AG04450 (cell line): ENCODE measurements around the gene LRFN4. TPM values are rescaled to one million over a fixed set of nuclear protein-coding genes. Genes with fewer than 3 reads are reported as not detected.

ENCODE experiments used
- CTCF ChIA-PET: fragments of 300-600, 350-600 bp; formaldehyde crosslinking; extraction: SDS; loops from one replicate; lab custom pipeline; 2022; ENCODE audit warnings: antibody characterized with exemption, inconsistent platforms; lab: Charles Lee
- POLR2A ChIA-PET: fragments of 350-600 bp; formaldehyde crosslinking; extraction: SDS; loops from one replicate; lab custom pipeline; 2021; ENCODE audit warnings: antibody characterized with exemption, inconsistent platforms; lab: Yijun Ruan, JAX
- DNase-seq: peaks from one replicate; pipeline ENCODE4 v3.0.0-alpha.2; 2011; ENCODE audit warnings: low read depth, low spot score
- H3K27ac ChIP-seq: one replicate; pipeline ENCODE4 v1.5.1; 2012; ENCODE audit warnings: low read depth, low read length, control low read depth
- H3K27me3 ChIP-seq: one replicate; pipeline ENCODE4 v1.6.0; 2012; ENCODE audit warnings: low read length; ENCODE audit not compliant: control insufficient read depth, insufficient read depth
- H3K4me3 ChIP-seq: 2 replicates; pipeline ENCODE4 v1.5.1; 2011; ENCODE audit warnings: mild to moderate bottlenecking, low read depth, low read length, control low read depth
- H3K9me3 ChIP-seq: 2 replicates; pipeline ENCODE4 v1.5.1; 2012; ENCODE audit warnings: low read length; ENCODE audit not compliant: control insufficient read depth, insufficient read depth
- polyA plus RNA-seq: library from polyadenylated mRNA; depleted of rRNA; stranded (reverse); fragments of >200 nt; gene quantifications from 2 replicates; pipeline ENCODE4 v1.2.3, GENCODE V29; 2011; rRNA removed
- TF ChIP-seq, protein P1 (sequence below): IDR thresholded peaks from 2 replicates; pipeline ENCODE4 v1.5.1; 2011; ENCODE audit warnings: low read depth, low read length, control low read depth, inconsistent platforms

Gene LRFN4
- polyA plus RNA-seq, 1 experiment = 5.5 TPM

DNA sequence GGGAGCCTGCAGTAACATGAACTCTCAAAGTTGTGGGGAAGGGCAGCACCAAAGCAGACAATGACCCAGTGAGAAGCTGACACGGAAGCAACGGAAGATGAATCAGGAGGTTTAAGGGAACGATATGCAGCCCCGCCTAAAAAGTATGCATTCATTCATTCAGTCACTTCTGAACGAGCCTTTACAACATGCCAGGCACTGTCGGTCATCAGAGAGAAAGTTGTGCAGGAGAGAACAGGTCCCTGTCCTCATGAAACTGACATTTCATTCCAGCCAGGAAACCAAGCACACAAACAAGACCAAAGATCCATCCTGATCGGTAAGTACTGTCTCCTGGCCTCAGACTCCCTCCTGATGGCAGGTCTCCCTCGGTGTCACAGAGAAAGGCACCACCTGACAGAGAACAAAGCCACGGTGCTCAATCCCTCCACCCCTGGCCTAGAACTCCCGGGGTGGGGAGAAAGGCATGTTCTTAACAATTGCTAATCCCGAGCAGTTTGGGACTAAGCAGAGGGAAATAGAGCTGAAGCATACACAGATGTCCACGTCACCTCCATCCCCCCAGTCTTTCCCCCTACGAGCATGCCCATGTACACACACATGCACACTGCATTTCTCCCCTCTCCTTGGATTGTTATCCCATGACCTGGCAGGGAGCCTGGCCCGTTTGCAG lies 49.3 kb downstream of the LRFN4 start:
- CTCF ChIA-PET = no interaction called here

DNA sequence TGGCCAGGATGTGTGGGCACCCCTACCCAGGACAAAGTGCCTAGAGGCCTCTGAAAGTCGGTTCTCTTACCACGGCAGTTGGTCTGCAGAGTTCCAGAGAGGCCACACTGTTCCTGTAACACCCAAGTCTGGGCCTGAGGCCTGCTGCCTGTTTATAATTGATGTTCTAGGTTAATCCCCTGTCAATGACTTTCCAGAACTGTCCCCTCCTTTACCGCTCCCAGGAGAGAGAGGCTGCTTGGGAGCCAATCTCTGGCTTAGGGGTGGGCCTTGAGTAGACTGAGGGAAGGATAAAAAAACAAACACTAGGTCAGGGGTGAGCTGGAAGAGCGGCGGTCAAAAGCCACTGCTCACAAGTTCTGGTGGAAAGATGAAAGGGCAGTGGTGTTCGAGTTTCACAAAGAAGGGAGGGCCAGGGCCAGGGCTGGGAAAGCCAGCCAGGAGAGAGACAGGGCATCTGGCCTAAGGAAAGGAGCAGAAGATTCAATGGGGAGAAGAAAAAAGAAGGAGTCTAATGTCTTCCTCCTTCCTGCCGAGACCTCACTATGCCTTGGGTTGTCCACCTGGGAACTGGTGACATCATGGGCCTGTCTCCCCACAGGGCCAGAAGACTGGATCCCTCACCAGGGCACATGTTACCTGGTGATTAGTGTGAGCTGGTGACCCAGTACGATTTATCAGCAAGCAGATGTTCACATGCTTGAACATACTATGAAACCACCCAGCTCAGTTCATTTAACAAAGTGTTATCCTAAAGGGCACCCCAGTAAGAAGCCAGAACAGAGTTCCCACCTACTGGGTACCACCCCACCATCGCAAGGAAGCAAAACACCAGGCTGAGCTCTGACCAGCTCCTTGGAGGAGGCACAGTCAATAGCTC lies 51.1 kb downstream of the LRFN4 start:
- DNase-seq = no peak
- Histone ChIP-seq H3K27ac (no peak overlapping the region), H3K4me3 (no peak overlapping the region), H3K9me3 (no peaks in the 10 kb centered on the region), H3K27me3 (no peaks in the 10 kb centered on the region)
- POLR2A ChIA-PET = no interaction called here
- TF ChIP-seq, protein P1, sequence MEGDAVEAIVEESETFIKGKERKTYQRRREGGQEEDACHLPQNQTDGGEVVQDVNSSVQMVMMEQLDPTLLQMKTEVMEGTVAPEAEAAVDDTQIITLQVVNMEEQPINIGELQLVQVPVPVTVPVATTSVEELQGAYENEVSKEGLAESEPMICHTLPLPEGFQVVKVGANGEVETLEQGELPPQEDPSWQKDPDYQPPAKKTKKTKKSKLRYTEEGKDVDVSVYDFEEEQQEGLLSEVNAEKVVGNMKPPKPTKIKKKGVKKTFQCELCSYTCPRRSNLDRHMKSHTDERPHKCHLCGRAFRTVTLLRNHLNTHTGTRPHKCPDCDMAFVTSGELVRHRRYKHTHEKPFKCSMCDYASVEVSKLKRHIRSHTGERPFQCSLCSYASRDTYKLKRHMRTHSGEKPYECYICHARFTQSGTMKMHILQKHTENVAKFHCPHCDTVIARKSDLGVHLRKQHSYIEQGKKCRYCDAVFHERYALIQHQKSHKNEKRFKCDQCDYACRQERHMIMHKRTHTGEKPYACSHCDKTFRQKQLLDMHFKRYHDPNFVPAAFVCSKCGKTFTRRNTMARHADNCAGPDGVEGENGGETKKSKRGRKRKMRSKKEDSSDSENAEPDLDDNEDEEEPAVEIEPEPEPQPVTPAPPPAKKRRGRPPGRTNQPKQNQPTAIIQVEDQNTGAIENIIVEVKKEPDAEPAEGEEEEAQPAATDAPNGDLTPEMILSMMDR = no peak
- CTCF ChIA-PET = no interaction called here

More for the DNA sequence above, 49.3 kb downstream of the LRFN4 start:
- no peak overlapping the region for H3K4me3 ChIP-seq
- POLR2A ChIA-PET = no interaction called here
- H3K27me3 ChIP-seq = no peaks in the 10 kb centered on the region
- H3K9me3 ChIP-seq = no peaks in the 10 kb centered on the region
- TF ChIP-seq, protein P1 = no peak
- H3K27ac ChIP-seq = peak overlapping the region; percentile 52
- no peak for DNase-seq

DNA sequence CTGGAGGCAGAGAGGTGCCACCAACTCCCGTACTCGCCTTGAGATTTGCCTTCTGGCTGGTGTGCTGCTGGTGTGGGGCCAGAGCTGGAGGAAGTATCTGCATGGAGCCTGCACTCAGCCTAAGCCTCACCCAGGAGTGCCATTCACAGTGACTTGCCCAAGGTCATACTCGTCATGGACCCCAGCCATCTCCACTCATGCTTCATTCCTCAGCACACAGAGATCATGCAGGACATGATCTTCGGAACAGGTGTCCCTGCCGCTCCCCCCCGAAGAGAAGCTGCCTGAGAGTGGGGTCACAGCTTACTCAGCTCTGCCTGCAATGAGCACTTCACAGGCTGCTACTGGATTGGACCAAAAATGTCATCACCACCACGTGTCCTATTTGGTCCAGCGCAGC lies 52.3 kb downstream of the LRFN4 start:
- Histone ChIP-seq H3K9me3 (no peaks in the 10 kb centered on the region), H3K27me3 (no peaks in the 10 kb centered on the region), H3K4me3 (no peak overlapping the region), H3K27ac (no peak overlapping the region)
- CTCF ChIA-PET = no interaction called here
- DNase-seq = no peak
- TF ChIP-seq, protein P1 = no peak
- POLR2A ChIA-PET = no interaction called here

DNA sequence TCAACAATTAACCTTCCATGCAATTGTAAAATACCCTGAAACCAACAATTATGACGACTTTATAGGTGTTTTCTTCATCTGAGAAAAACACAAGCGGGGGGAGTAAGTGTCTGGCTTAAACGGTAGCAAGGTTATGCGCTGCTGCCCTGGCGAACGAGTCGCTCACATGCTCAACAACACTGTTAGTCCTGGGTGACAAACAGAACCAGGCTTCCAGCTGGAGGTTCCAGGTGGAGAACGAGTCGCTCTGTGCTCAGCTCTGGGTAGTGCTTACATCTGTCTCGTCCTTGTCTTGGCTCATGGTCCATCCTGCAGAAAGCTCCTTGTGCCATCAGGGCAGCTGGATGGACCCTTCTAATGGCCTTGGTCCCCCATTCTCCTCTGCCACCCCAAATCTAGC lies 53.2 kb downstream of the LRFN4 start:
- H3K4me3 ChIP-seq = no peak overlapping the region
- CTCF ChIA-PET = no interaction called here
- POLR2A ChIA-PET = no interaction called here
- TF ChIP-seq, protein P1 = no peak
- no peak overlapping the region for H3K27ac ChIP-seq
- H3K27me3 ChIP-seq = no peaks in the 10 kb centered on the region
- H3K9me3 ChIP-seq = no peaks in the 10 kb centered on the region
- no peak for DNase-seq

Other genes starting within 250 kb of the LRFN4 start
- gene RBM14, start 240.4 kb upstream of the LRFN4 start, polyA plus RNA-seq = 21.4 and 25.0 TPM in 2 replicates
- gene RBM4, start 218.4 kb upstream of the LRFN4 start, polyA plus RNA-seq = 234 and 272 TPM in 2 replicates
- 37.4 and 43.8 TPM in 2 replicates for gene RBM4B, start 179.2 kb upstream of the LRFN4 start, polyA plus RNA-seq
- gene SPTBN2, start 127.8 kb upstream of the LRFN4 start, polyA plus RNA-seq = 0.09 and 0.21 TPM in 2 replicates
- 9.2 and 11.4 TPM in 2 replicates for gene RCE1, start 13.6 kb upstream of the LRFN4 start, polyA plus RNA-seq
- gene PC, start 101.3 kb downstream of the LRFN4 start, polyA plus RNA-seq = 12.1 and 12.6 TPM in 2 replicates
- gene C11orf86, start 118.2 kb downstream of the LRFN4 start, polyA plus RNA-seq = not detected in 2 replicates
- gene SYT12, start 166.1 kb downstream of the LRFN4 start, polyA plus RNA-seq = 0.30 and 0.41 TPM in 2 replicates
- gene RHOD, start 199.8 kb downstream of the LRFN4 start, polyA plus RNA-seq = 12.9 and 16.9 TPM in 2 replicates